HepG2 (cell line): Measurements from ENCODE around the gene ELANE. TPM values are rescaled to one million over a fixed set of nuclear protein-coding genes. Genes with fewer than 3 reads are reported as not detected.
A peak's percentile ranks its signal among the peaks of the same experiment; 100 is the strongest.

Experiments used
- ATAC-seq: fragments of 200-7000 bp; cut with Tn5 transposase; 3 replicates; pipeline ENCODE4 v1.9.1; 2020; ENCODE audit warnings: mild to moderate bottlenecking, moderate library complexity
- BruUV-seq: library from RNA; stranded (reverse); fragments of 400-500 nt; replicated peaks from 2 replicates; lab custom pipeline; 2021; lab: Mats Ljungman, UMichigan
- CTCF ChIA-PET: fragments of 300-600 bp; formaldehyde crosslinking; extraction: SDS; loops from one replicate; lab custom pipeline; 2021; ENCODE audit warnings: low total read pairs, inconsistent platforms, low intra/inter-chr PET ratio; lab: Yijun Ruan, JAX
- POLR2A ChIA-PET: fragments of 350-600 bp; sonication (Branson Sonifier 250); formaldehyde crosslinking; loops from one replicate; lab custom pipeline; 2020; ENCODE audit warnings: antibody characterized with exemption, inconsistent platforms; lab: Yijun Ruan, JAX
- DNase-seq: peaks from one replicate; pipeline ENCODE4 v3.0.0-alpha.2; 2015; ENCODE audit warnings: low spot score
- FAIRE-seq: peaks from 3 replicates; lab custom pipeline; 2011; peaks lifted over from hg19 to GRCh38; lab: Jason Lieb, UNC
- H2AFZ ChIP-seq: one replicate; pipeline ENCODE4 v1.6.1; 2011; ENCODE audit warnings: low read length, inconsistent platforms
- H3K27ac ChIP-seq: fragments of 300-600 bp; 3 replicates; pipeline ENCODE4 v1.8.0; 2011; ENCODE audit warnings: mixed run types, mild to moderate bottlenecking, mixed read lengths, low read length, inconsistent platforms; ENCODE audit not compliant: insufficient read depth; ENCODE audit errors: extremely low read length
- H3K27me3 ChIP-seq, 2 experiments: fragments of 200-600 bp in 1 of 2; 2 replicates in 1 of 2; 3 replicates in 1 of 2; pipeline versions ENCODE4 v1.6.0 to v1.8.0; 2011; ENCODE audit warnings: low read length in 2 of 2, mild to moderate bottlenecking in 2 of 2, moderate library complexity in 2 of 2, inconsistent platforms in 1 of 2; ENCODE audit not compliant: insufficient read depth in 2 of 2, control insufficient read depth in 1 of 2
- H3K36me3 ChIP-seq, 2 experiments: fragments of 200-600 bp in 1 of 2; replicated peaks in 1 of 2; 2 replicates in 1 of 2; 3 replicates in 1 of 2; pipeline versions ENCODE4 v1.5.1 to v1.8.0; 2011; ENCODE audit warnings: low read length in 2 of 2, inconsistent platforms in 1 of 2; ENCODE audit not compliant: insufficient read depth in 2 of 2, control insufficient read depth in 1 of 2
- H3K4me1 ChIP-seq: 2 replicates; pipeline ENCODE4 v1.5.1; 2012; ENCODE audit warnings: low read length, inconsistent platforms; ENCODE audit not compliant: insufficient read depth
- H3K4me2 ChIP-seq: 2 replicates; pipeline ENCODE4 v1.6.0; 2011; ENCODE audit warnings: low read depth, low read length, inconsistent platforms
- H3K4me3 ChIP-seq, 3 experiments: fragments of 200-600 bp in 1 of 3; sonication (generic), shearing (Covaris generic) in 1 of 3; replicated peaks in 1 of 3; 2 replicates each; pipeline ENCODE4 v1.5.1; 2011 to 2016; ENCODE audit warnings: low read length in 3 of 3, inconsistent platforms in 2 of 3, low read depth in 2 of 3, mild to moderate bottlenecking in 2 of 3, control low read depth in 1 of 3, mixed read lengths in 1 of 3; ENCODE audit not compliant: insufficient read depth in 1 of 3
- H3K79me2 ChIP-seq: one replicate; pipeline ENCODE4 v1.6.1; 2011; ENCODE audit warnings: low read length, inconsistent platforms; ENCODE audit not compliant: insufficient read depth
- H3K9ac ChIP-seq: 2 replicates; pipeline ENCODE4 v1.6.0; 2011; ENCODE audit warnings: mild to moderate bottlenecking, low read depth, low read length, inconsistent platforms; ENCODE audit not compliant: insufficient read depth
- H3K9me3 ChIP-seq: 2 replicates; pipeline ENCODE4 v1.5.1; 2012; ENCODE audit warnings: mild to moderate bottlenecking, low read length
- H4K20me1 ChIP-seq: 2 replicates; pipeline ENCODE4 v1.6.0; 2011; ENCODE audit warnings: inconsistent platforms, mild to moderate bottlenecking, low read length, moderate library complexity; ENCODE audit not compliant: insufficient read depth
- ETS1 ChIP-seq: sonication (generic); formaldehyde crosslinking; IDR thresholded peaks from 2 replicates; pipeline ENCODE4 v1.4.0; 2020; ENCODE audit warnings: missing genetic modification reagents
- GRHL1 ChIP-seq: sonication (generic); formaldehyde crosslinking; conservative IDR thresholded peaks from 2 replicates; pipeline ENCODE4 v1.8.0; 2022; ENCODE audit warnings: missing genetic modification reagents
- HES4 ChIP-seq: sonication (generic); formaldehyde crosslinking; IDR thresholded peaks from 2 replicates; pipeline ENCODE4 v1.9.0; 2021; ENCODE audit warnings: mild to moderate bottlenecking, missing genetic modification reagents, borderline replicate concordance
- HNRNPK ChIP-seq: fragments of 200-400 bp; formaldehyde crosslinking; IDR thresholded peaks from 2 replicates; pipeline ENCODE4 v1.6.1; 2018; ENCODE audit warnings: low read length, low read depth, moderate library complexity, mild to moderate bottlenecking; ENCODE audit not compliant: poor library complexity, severe bottlenecking
- HOXA3 ChIP-seq: sonication (generic); formaldehyde crosslinking; IDR thresholded peaks from 2 replicates; pipeline ENCODE4 v1.5.0; 2020; ENCODE audit warnings: missing genetic modification reagents
- JUNB ChIP-seq: sonication (generic); formaldehyde crosslinking; IDR thresholded peaks from 2 replicates; pipeline ENCODE4 v1.8.0; 2022; ENCODE audit warnings: missing genetic modification reagents, mild to moderate bottlenecking, borderline replicate concordance
- MTA3 ChIP-seq: sonication (generic); formaldehyde crosslinking; IDR thresholded peaks from 2 replicates; pipeline ENCODE4 v1.4.0; 2020; ENCODE audit warnings: missing genetic modification reagents
- NFE2L1 ChIP-seq: sonication (generic); formaldehyde crosslinking; IDR thresholded peaks from 2 replicates; pipeline ENCODE4 v1.4.0; 2020; ENCODE audit warnings: missing genetic modification reagents, mild to moderate bottlenecking, borderline replicate concordance
- NFIC ChIP-seq: IDR thresholded peaks from 2 replicates; pipeline ENCODE4 v1.6.1; 2012; ENCODE audit warnings: mild to moderate bottlenecking, low read length, inconsistent platforms
- POLR2A ChIP-seq, 2 experiments: IDR thresholded peaks; 2 replicates each; pipeline ENCODE4 v1.6.1; 2011; ENCODE audit warnings: low read depth in 2 of 2, low read length in 2 of 2, mild to moderate bottlenecking in 1 of 2, moderate library complexity in 1 of 2; ENCODE audit not compliant: insufficient read depth in 1 of 2
- ZBTB3 ChIP-seq: sonication (generic); formaldehyde crosslinking; IDR thresholded peaks from 2 replicates; pipeline ENCODE4 v1.4.0; 2020; ENCODE audit warnings: low read depth, mild to moderate bottlenecking, moderate library complexity, missing genetic modification reagents, borderline replicate concordance
- ZBTB33 ChIP-seq: sonication (generic); formaldehyde crosslinking; IDR thresholded peaks from 2 replicates; pipeline ENCODE4 v1.4.0; 2020; ENCODE audit warnings: missing genetic modification reagents
- ZFP36L2 ChIP-seq: sonication (generic); formaldehyde crosslinking; IDR thresholded peaks from 2 replicates; pipeline ENCODE4 v1.4.0; 2020; ENCODE audit warnings: missing genetic modification reagents
- ZNF264 ChIP-seq: sonication (generic); formaldehyde crosslinking; IDR thresholded peaks from 2 replicates; pipeline ENCODE4 v1.4.0; 2020; ENCODE audit warnings: missing genetic modification reagents
- ZNF275 ChIP-seq: sonication (generic); formaldehyde crosslinking; IDR thresholded peaks from 2 replicates; pipeline ENCODE4 v1.8.0; 2022; ENCODE audit warnings: missing genetic modification reagents, mild to moderate bottlenecking, inconsistent platforms, borderline replicate concordance
- ZNF317 ChIP-seq: sonication (generic); formaldehyde crosslinking; IDR thresholded peaks from 2 replicates; pipeline ENCODE4 v1.5.0; 2020; ENCODE audit warnings: mild to moderate bottlenecking, missing genetic modification reagents
- ZNF484 ChIP-seq: sonication (generic); formaldehyde crosslinking; IDR thresholded peaks from 2 replicates; pipeline ENCODE4 v1.5.1; 2020; ENCODE audit warnings: mild to moderate bottlenecking, low read depth, missing genetic modification reagents, borderline replicate concordance
- ZNF562 ChIP-seq: sonication (generic); formaldehyde crosslinking; IDR thresholded peaks from 2 replicates; pipeline ENCODE4 v1.8.0; 2022; ENCODE audit warnings: missing genetic modification reagents, borderline replicate concordance
- ZNF740 ChIP-seq: sonication (generic); formaldehyde crosslinking; IDR thresholded peaks from 2 replicates; pipeline ENCODE4 v1.4.0; 2020; ENCODE audit warnings: missing genetic modification reagents
- ZNF75D ChIP-seq: sonication (generic); formaldehyde crosslinking; IDR thresholded peaks from 2 replicates; pipeline ENCODE4 v1.8.1; 2023; ENCODE audit warnings: missing genetic modification reagents, mild to moderate bottlenecking, borderline replicate concordance
- WGBS: methylation state at CpG from one replicate; pipeline ENCODE4 v1.1.6; 2017; ENCODE audit warnings: low lambda C conversion rate; 5-methylcytosine and 5-hydroxymethylcytosine counted together
- in situ Hi-C: cut with HindIII; loops from 2 replicates; pipeline ENCODE4 v1.10.0; 2017; ENCODE audit warnings: low pct_unique_long_range_greater_than_20kb; ENCODE audit not compliant: extremely low pct_ligation_motif_present
- intact Hi-C: fragments of 100-400 bp; cut with micrococcal nuclease; formaldehyde crosslinking; loops from one replicate; pipeline ENCODE4 v1.10.0; 2022; ENCODE audit not compliant: unreplicated experiment
- polyA plus RNA-seq, 8 experiments: library from polyadenylated mRNA; depleted of rRNA in 3 of 8; stranded (reverse) in 7 of 8; unstranded in 1 of 8; fragments of >200 nt; fragmentation: Illumina TruSeq in 4 of 8; extraction: Trizol in 4 of 8; gene quantifications; 2 replicates each; pipeline versions ENCODE4 v1.2.1 to v1.2.3, GENCODE V29; 2011 to 2016; ENCODE audit warnings: low read depth in 4 of 8, missing spikeins in 1 of 8, mixed read lengths in 1 of 8; ENCODE audit not compliant: insufficient read depth in 1 of 8
- total RNA-seq, 5 experiments: library from RNA; depleted of rRNA; stranded (reverse); fragments of >200 nt; fragmentation: Illumina TruSeq; extraction: Trizol; gene quantifications; 2 replicates each; pipeline ENCODE4 v1.2.3, GENCODE V29; 2016; ENCODE audit warnings: low read depth in 1 of 5

ELANE gene
- total and polyA plus RNA-seq, 2 of the 13 experiments (the other 11 are each of a cell fraction or from before 2014, with no cell fraction given) = not detected

GRCh38 chr19:812747-813218 is 39.3 kb upstream of the ELANE start:
- H3K4me2 ChIP-seq = no peak overlapping the region
- no TSS peak for BruUV-seq
- peaks cover 2% of the 10 kb centered on the region for H3K79me2 ChIP-seq
- ATAC-seq (no peak), FAIRE-seq (no peak), DNase-seq (no peak)
- H3K9ac ChIP-seq = no peak overlapping the region
- intact Hi-C loops (no loop called here), in situ Hi-C loops (no loop called here)
- no peaks in the 10 kb centered on the region for H3K27me3 ChIP-seq
- peaks cover 19 to 40% of the 10 kb centered on the region in 2 experiments; a peak in 4 of 5 replicates for H3K36me3 ChIP-seq
- no peaks in the 10 kb centered on the region for H3K4me1 ChIP-seq
- WGBS = 99% methylated on average over 66 of the region's 72 CpGs
- no peak overlapping the region for H3K4me3 ChIP-seq
- ChIA-PET POLR2A (no interaction called here), CTCF (no interaction called here)
- no peak overlapping the region for H3K27ac ChIP-seq
- peaks cover 33% of the 10 kb centered on the region for H4K20me1 ChIP-seq
- H2AFZ ChIP-seq = no peak overlapping the region
- H3K9me3 ChIP-seq = no peaks in the 10 kb centered on the region
- TF ChIP-seq HOXA3 (CRISPR knock-in tag) (peak; percentile 65), ZFP36L2 (no peak), ETS1 (CRISPR knock-in tag) (no peak), NFIC (no peak), POLR2A (IDR thresholded peaks at IDR 0.05; ENCODE audit: insufficient read depth in 1 of 2, low read depth in 2 of 2, low read length in 2 of 2) (no peak), GRHL1 (CRISPR knock-in tag) (no peak), HES4 (no peak), HNRNPK (peak; percentile 3), ZNF275 (CRISPR knock-in tag) (no peak), ZNF317 (no peak), ZNF264 (no peak), ZNF484 (CRISPR knock-in tag) (no peak), JUNB (CRISPR knock-in tag) (no peak), MTA3 (CRISPR knock-in tag) (no peak), ZNF740 (CRISPR knock-in tag) (no peak), ZNF562 (CRISPR knock-in tag) (no peak), NFE2L1 (CRISPR knock-in tag) (no peak), ZBTB33 (CRISPR knock-in tag) (peak; percentile 11; the same call in 1 of the 2 replicates), ZNF75D (CRISPR knock-in tag) (no peak), ZBTB3 (CRISPR knock-in tag) (no peak)
